ENCODE results near the gene TMEM61.

- no peak for TF ChIP-seq CTCF (IDR thresholded peaks at IDR 0.05)
- no peak for TF ChIP-seq POLR2A (IDR thresholded peaks at IDR 0.05)
Observed at GRCh38 chr1:54981466-54981865, 1.0 kb downstream of the TMEM61 start.
